ENCODE data around the gene PVALB.
A peak's percentile ranks its signal among the peaks of the same experiment; 100 is the strongest.

PVALB gene

DNA sequence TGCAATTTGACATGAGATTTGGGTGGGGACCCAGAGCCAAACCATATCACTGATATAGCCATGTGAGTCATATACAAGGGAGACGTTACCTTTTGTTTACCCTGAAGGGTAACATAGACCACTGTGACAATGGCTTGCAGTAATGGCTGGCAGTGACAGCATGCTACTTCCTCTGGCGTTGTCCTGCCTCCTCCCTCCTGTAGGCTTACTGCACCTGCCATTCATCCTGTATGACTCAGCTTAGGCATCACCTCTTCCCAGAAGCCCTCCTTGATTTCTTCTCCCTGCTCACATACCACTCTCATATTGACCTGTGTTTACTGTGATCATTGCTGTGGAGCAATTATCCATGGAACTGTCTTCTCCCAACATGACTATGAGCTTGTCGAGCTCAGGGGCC, 12.0 kb upstream of the PVALB start:
- no peak for DNase-seq (ENCODE audit: extremely low spot score)
- TF ChIP-seq L3MBTL2 (conservative IDR thresholded peaks at IDR 0.05): no peak
- TF ChIP-seq, protein P1, sequence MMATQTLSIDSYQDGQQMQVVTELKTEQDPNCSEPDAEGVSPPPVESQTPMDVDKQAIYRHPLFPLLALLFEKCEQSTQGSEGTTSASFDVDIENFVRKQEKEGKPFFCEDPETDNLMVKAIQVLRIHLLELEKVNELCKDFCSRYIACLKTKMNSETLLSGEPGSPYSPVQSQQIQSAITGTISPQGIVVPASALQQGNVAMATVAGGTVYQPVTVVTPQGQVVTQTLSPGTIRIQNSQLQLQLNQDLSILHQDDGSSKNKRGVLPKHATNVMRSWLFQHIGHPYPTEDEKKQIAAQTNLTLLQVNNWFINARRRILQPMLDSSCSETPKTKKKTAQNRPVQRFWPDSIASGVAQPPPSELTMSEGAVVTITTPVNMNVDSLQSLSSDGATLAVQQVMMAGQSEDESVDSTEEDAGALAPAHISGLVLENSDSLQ (IDR thresholded peaks at IDR 0.05): peak; percentile 73
- no peak for TF ChIP-seq FOXK2 (IDR thresholded peaks at IDR 0.05)
- no peak for TF ChIP-seq LEF1 (IDR thresholded peaks at IDR 0.05; ENCODE audit: borderline replicate concordance)
- no peak for TF ChIP-seq SUZ12 (IDR thresholded peaks at IDR 0.05)
- no peak for TF ChIP-seq FOXM1 (IDR thresholded peaks at IDR 0.05; ENCODE audit: borderline replicate concordance)
- ChIA-PET POLR2A (no interaction called here), CTCF (no interaction called here)

DNA sequence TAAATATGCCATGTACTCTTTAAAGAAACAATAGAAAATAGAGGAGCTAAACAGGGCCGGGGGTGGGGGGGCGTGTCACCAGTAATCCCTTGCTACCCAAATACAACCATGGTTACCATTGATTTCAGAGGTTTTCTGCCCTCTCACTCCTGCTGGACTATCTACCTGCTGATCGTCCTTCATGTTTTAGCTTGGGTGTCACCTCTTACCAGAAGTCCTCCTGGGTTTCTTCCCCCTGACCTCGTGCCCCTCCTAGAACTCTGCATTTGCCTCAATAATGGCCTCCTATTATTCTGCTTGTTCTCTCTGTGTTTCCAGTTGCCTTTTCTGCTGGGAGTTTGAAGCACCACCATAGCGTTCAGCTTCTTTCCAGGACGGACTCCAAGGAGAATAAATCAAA, 9.4 kb upstream of the PVALB start:
- TF ChIP-seq HDGF (IDR thresholded peaks at IDR 0.05; ENCODE audit: borderline replicate concordance) (no peak), ELF4 (IDR thresholded peaks at IDR 0.05) (no peak), TARDBP (IDR thresholded peaks at IDR 0.05) (no peak), SUZ12 (IDR thresholded peaks at IDR 0.05) (no peak), FOXK2 (IDR thresholded peaks at IDR 0.05) (no peak), ZNF384 (IDR thresholded peaks at IDR 0.05) (no peak), BHLHE40 (IDR thresholded peaks at IDR 0.05; ENCODE audit: borderline replicate concordance) (no peak), L3MBTL2 (conservative IDR thresholded peaks at IDR 0.05) (no peak), LEF1 (IDR thresholded peaks at IDR 0.05; ENCODE audit: borderline replicate concordance) (no peak), FOXA1 (IDR thresholded peaks at IDR 0.05) (no peak), NFRKB (IDR thresholded peaks at IDR 0.05) (no peak)
- CTCF ChIA-PET: no interaction called here
- POLR2A ChIA-PET: no interaction called here
- DNase-seq (ENCODE audit: extremely low spot score): no peak

DNA sequence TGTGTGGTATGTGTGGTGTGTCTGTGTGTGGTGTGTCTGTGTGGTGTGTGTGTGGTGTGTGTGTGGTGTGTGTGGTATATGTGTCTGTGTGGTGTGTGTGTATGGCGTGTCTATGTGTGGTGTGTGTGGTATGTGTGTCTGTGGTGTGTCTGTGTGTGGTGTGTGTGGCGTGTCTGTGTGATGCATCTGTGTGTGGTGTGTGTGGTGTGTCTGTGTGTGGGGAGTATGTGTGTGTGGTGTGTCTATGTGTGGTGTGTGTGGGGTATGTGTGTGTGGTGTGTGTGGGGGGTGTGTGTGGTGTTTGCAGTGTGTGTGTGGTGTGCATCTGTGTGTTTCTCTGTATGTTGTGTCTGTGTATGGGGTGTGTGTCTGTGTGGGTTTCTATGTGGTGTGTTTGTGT, 7.8 kb upstream of the PVALB start:
- TF ChIP-seq FOXK2 (IDR thresholded peaks at IDR 0.05): no peak
- TF ChIP-seq L3MBTL2 (conservative IDR thresholded peaks at IDR 0.05): no peak
- no peak for TF ChIP-seq LEF1 (IDR thresholded peaks at IDR 0.05; ENCODE audit: borderline replicate concordance)
- TF ChIP-seq NFRKB (IDR thresholded peaks at IDR 0.05): no peak
- TF ChIP-seq ELF4 (IDR thresholded peaks at IDR 0.05): no peak
- no peak for TF ChIP-seq ZNF384 (IDR thresholded peaks at IDR 0.05)
- no peak for TF ChIP-seq SP1 (IDR thresholded peaks at IDR 0.05)
- no peak for TF ChIP-seq BHLHE40 (IDR thresholded peaks at IDR 0.05; ENCODE audit: borderline replicate concordance)
- no peak for TF ChIP-seq HDGF (IDR thresholded peaks at IDR 0.05; ENCODE audit: borderline replicate concordance)
- no peak for TF ChIP-seq FOXM1 (IDR thresholded peaks at IDR 0.05; ENCODE audit: borderline replicate concordance)
- no peak for TF ChIP-seq ARNT (IDR thresholded peaks at IDR 0.05)
- TF ChIP-seq FOXA1 (IDR thresholded peaks at IDR 0.05): no peak
- TF ChIP-seq, protein P1 (IDR thresholded peaks at IDR 0.05): no peak
- TF ChIP-seq SUZ12 (IDR thresholded peaks at IDR 0.05): no peak
- TF ChIP-seq CTBP1 (IDR thresholded peaks at IDR 0.05; ENCODE audit: borderline replicate concordance): no peak
- no peak for TF ChIP-seq TARDBP (IDR thresholded peaks at IDR 0.05)
- ChIA-PET POLR2A (no interaction called here), CTCF (no interaction called here)
- DNase-seq (ENCODE audit: extremely low spot score): no peak

DNA sequence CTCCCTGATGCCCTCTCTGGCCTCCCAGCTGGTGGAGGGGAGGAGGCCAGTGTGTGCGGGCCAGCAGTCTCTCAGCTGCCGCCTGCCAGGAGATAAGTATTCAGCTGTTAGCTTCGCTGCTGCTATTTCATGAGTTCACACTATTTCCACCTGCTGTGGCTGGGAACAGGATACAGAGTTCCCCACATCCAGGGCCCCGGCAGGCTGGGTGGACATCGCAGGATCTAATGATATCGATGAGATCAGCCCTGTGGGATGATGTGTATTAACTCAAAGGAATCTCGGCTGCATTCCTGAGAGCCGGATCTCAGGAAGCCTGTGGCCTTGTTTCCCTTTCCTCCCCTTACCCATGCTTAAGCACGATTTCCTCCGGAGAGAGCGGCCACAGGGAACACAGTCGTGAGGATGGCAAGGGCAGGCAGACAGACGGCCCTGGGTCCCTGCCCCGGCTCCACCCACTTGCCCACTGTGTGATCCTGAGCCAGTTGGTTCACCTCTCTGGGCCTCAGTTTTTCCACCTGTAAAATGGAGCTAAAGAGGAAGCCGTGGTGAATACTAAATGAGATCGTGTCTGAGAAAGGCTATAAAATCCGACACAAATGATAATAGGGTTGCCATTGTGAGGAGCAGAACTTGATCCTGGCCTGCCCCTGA, 6.5 kb upstream of the PVALB start:
- DNase-seq (ENCODE audit: extremely low spot score): no peak
- ChIA-PET CTCF (no interaction called here), POLR2A (no interaction called here)
- no peak for TF ChIP-seq L3MBTL2 (conservative IDR thresholded peaks at IDR 0.05)
- no peak for TF ChIP-seq BHLHE40 (IDR thresholded peaks at IDR 0.05; ENCODE audit: borderline replicate concordance)
- TF ChIP-seq FOXM1 (IDR thresholded peaks at IDR 0.05; ENCODE audit: borderline replicate concordance): no peak
- no peak for TF ChIP-seq FOXA1 (IDR thresholded peaks at IDR 0.05)
- no peak for TF ChIP-seq ZNF384 (IDR thresholded peaks at IDR 0.05)
- no peak for TF ChIP-seq ARNT (IDR thresholded peaks at IDR 0.05)
- TF ChIP-seq FOXK2 (IDR thresholded peaks at IDR 0.05): no peak
- TF ChIP-seq NFRKB (IDR thresholded peaks at IDR 0.05): no peak
- TF ChIP-seq, protein P1 (IDR thresholded peaks at IDR 0.05): no peak
- TF ChIP-seq ELF4 (IDR thresholded peaks at IDR 0.05): no peak
- no peak for TF ChIP-seq TARDBP (IDR thresholded peaks at IDR 0.05)
- TF ChIP-seq HDGF (IDR thresholded peaks at IDR 0.05; ENCODE audit: borderline replicate concordance): no peak
- TF ChIP-seq SUZ12 (IDR thresholded peaks at IDR 0.05): no peak
- TF ChIP-seq CTBP1 (IDR thresholded peaks at IDR 0.05; ENCODE audit: borderline replicate concordance): no peak
- TF ChIP-seq LEF1 (IDR thresholded peaks at IDR 0.05; ENCODE audit: borderline replicate concordance): no peak
- TF ChIP-seq SP1 (IDR thresholded peaks at IDR 0.05): no peak

DNA sequence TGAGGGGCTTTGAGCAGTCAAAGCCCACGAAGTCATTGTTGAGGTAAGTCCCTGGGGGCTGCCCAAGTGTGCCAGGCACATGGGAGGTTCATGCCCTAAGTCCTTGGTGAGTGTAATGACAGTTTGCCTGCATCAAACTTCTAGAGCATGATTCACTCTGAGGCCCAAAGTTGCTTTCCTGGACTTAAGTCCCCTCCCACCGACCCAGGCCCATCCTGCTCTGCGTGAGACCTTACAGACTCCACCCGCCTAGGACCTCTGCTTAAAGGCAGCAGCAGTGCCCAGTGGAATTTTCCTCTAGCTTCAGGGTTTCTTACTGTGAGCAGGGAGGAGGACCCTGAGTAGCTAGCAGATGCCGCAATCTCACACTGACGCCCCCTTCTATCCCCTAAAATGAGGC, 5.7 kb upstream of the PVALB start:
- ChIA-PET POLR2A (no interaction called here), CTCF (no interaction called here)
- TF ChIP-seq ELF4 (IDR thresholded peaks at IDR 0.05) (no peak), ARNT (IDR thresholded peaks at IDR 0.05) (no peak), ZNF384 (IDR thresholded peaks at IDR 0.05) (no peak), FOXK2 (IDR thresholded peaks at IDR 0.05) (no peak), SUZ12 (IDR thresholded peaks at IDR 0.05) (no peak), TARDBP (IDR thresholded peaks at IDR 0.05) (no peak), HDGF (IDR thresholded peaks at IDR 0.05; ENCODE audit: borderline replicate concordance) (no peak), BHLHE40 (IDR thresholded peaks at IDR 0.05; ENCODE audit: borderline replicate concordance) (no peak), FOXA1 (IDR thresholded peaks at IDR 0.05) (no peak), SP1 (IDR thresholded peaks at IDR 0.05) (no peak), FOXM1 (IDR thresholded peaks at IDR 0.05; ENCODE audit: borderline replicate concordance) (no peak), NFRKB (IDR thresholded peaks at IDR 0.05) (no peak), L3MBTL2 (conservative IDR thresholded peaks at IDR 0.05) (no peak), LEF1 (IDR thresholded peaks at IDR 0.05; ENCODE audit: borderline replicate concordance) (no peak)
- TF ChIP-seq, protein P1 (IDR thresholded peaks at IDR 0.05): no peak
- no peak for DNase-seq (ENCODE audit: extremely low spot score)
